ENCODE measurements around the gene TNF.
"Not testable (repeated sequence)": the region's sequence is repeated elsewhere in the genome, so short reads cannot be mapped to it uniquely, and the experiment has no call there.

TNF gene

DNA sequence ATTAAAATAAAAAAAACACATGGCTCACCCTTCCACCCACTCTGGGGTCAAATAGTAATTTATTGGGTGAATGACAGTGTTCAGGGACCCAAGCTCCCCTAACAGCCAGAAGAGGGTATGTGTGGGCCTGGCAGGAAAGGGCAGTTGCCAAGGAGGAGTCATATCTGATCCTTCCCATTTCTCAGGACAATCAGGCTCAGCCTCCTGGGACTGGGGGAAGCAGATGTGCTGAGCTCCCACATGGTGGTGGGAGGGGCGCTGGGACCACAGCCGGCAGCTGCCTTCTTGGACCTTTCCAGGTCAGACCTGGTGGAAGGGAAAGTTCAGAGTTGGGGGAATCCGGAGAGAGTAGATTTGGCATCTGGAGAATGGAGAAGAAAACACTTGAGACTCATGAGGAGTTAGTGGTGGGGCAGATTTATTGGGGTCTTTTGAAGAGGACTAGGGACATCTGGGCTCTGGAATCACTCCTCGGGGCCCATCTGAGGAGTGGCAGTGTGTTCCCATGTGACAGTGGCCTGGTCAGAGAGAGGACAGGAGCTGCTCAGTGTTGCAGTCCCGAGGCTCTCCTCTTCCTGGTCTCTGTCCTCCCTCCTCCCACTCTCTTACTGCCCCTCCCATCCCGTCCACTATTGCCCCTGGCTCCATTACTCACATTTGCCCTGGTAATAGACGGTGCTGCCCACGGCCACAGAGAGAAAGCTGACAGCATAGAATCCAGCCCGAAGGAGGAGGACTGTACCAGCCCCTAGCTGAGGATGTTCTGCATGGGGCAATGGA, 13.7 kb downstream of the TNF start:
- peak; percentile 74 for DNase-seq

DNA sequence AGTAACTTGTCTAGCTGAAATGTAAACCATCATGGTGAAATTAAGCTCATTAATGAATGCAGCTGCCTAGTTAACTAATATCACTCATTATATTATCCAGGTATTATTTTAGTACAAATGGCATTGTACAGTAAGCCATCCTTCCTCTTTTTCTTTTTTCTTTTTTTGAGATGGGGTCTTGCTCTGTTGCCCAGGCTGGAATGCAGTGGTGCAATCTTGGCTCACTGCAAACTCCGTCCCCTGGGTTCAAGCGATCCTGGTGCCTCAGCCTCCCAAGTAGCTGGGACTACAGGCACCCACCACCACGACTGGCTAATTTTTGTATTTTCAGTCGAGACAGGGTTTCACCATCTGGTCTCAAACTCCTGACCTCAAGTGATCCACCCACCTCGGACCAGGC, 15.3 kb downstream of the TNF start:
- DNase-seq, result not testable (repeated sequence)

DNA sequence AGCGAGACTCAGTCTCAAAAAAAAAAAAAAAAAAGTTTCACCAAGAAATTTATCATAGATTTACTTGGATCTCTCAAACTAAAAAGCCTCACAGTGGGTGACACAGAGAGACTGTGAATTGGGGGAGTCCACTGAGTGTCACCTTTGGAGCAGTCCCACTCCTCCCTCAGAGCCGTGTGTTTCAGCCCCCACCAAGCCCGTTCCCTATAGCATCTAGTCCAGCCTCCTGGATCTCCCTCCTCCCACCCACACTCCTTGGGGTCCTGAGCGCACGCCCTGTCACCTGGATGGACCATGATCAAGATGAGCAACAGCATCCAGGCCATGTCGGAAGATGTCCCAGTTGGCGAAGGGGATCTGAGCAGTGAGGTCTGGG, 17.0 kb downstream of the TNF start:
- no peak for DNase-seq

- DNase-seq, result peak; percentile 73
These were observed 21.6 kb downstream of the TNF start for GRCh38 chr6:31597006-31597405.

- DNase-seq, result no peak
These were observed 32.0 kb downstream of the TNF start for GRCh38 chr6:31607317-31607716.

- no peak for DNase-seq
These were observed 34.4 kb downstream of the TNF start for GRCh38 chr6:31609519-31610406.

GRCh38 chr6:31610968-31611367, 35.6 kb downstream of the TNF start:
- peak; percentile 31 for DNase-seq

DNA sequence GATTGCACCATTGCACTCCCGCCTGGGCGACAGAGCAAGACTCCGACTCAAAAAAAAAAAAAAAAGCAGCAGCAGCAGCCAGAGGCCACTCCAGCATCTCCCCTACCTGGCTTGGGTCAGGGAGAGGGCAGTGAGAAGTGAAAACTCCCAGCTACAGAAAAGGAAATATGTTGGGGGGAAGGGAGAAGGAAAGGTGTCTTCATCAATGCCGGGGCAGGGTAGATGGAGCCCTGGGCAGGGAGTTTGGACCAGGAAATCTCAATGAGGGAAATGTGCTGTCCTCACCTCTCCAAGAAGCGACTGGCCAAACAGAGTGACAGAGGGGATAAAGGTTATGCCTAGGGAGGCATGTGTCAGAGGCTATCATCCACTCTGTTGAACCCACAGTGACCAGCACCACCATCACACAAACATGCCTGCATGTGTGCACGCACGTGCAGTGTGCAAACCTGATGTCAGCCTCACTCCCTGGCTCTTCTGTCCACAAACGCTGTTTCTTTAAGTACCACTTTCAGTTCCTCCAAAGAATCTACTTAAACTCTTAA, 38.8 kb downstream of the TNF start:
- DNase-seq, result no peak

- DNase-seq, result no peak
These were observed 39.6 kb downstream of the TNF start, which contains the start of gene AIF1 for GRCh38 chr6:31614684-31615578. AIF1 (plus strand) TSS chr6:31615234; CDS start chr6:31615330, 96 bp downstream.

- no peak for DNase-seq
These were observed 40.4 kb downstream of the TNF start for GRCh38 chr6:31615748-31616147.

DNA sequence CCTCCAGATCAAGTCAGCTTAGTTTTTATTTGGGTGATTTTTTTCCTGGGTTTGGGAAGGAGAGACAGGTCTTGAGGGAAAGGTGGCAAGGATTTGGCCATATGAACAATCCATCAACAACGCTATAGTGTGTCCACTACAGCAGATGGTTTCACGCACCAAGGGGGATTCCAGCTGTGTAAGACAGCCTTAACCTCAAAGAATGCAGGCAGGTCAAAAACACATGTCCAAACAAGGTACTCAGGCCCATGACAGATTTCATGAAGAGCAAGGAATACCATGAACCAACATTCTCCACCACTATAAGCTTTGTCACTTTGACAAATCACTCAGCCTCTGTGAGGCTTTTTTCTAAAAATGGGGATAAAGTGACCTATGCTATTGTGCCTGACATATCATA, 41.6 kb downstream of the TNF start:
- peak; percentile 34 for DNase-seq

DNA sequence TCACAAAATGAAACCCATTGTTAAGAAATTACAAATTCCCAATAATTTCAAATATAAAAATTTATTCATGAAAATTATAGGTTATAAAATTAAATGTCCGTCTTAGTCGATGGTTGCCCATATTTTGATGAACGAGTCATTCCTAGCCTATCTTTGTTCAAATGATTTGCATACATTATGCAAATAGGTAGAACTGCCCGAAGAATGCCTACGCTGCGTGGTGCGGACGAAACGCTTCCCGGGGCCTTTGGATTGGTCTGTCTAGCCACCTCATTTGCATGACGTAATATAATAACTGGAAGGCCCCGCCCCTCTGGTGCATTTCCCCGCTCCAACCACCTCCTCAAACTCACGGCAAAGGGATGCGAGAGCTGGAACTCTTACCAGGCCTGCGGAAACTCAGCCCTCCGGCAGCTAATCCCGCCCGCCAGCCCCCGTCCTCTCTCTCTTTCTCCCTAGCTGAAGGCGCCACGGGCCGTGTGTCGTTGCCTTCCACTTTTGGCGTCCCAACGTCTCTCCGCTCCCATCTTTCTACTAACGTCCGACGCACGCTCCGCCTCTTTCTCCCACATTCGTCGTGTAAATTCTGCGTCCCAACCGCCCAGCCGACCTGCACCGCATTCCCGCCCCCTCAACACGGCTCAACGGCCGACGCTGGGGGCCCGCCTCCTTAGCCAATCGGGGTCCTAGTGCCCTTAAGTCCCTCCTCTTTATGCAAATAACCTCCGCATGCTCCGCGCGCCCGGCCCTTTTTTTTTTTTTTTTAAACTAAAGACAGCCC, 44.6 kb downstream of the TNF start:
- peak; percentile 99 for DNase-seq

DNA sequence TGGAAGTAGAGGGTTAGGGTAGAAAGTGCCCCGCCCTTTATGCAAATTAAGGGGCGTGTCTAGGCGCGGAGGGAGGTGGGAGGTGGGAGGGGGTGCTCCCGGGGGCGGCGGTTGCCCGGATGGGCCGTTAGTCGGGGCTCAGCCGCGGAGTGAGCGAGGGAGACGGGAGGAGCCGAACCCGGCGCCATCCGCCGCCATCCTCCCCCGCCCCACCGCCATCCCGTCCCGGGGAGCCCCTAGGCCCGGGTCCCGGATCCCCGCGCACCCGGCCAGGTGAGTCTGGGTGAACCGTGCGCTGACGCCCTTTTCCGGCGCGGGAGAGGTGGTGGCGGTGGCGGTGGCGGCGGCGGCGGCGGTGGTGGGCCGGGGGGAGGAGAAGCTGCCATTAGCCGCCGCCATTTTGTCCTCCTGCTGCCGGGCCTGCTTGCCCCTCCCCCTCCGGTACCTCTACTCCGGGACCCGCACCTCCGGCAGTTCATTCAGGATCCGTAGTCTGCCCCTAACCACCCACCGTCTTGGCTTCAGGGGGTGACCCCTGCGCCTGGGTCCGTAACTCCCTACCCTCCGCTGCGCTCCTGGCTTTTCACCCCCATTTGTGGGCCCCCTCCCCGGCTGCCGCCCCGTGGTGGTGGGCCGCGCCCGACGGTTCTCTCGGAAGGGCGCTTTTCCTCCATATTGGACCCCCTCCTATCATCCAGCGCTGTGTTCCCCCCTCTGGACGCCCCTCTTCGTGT, 45.4 kb downstream of the TNF start, which contains the start of gene PRRC2A:
Gene PRRC2A (plus strand): TSS at position 130 of the 734 bp plus-strand sequence. CDS start 2,075 bp downstream, outside the sequence.
- peak; percentile 93 for DNase-seq

DNA sequence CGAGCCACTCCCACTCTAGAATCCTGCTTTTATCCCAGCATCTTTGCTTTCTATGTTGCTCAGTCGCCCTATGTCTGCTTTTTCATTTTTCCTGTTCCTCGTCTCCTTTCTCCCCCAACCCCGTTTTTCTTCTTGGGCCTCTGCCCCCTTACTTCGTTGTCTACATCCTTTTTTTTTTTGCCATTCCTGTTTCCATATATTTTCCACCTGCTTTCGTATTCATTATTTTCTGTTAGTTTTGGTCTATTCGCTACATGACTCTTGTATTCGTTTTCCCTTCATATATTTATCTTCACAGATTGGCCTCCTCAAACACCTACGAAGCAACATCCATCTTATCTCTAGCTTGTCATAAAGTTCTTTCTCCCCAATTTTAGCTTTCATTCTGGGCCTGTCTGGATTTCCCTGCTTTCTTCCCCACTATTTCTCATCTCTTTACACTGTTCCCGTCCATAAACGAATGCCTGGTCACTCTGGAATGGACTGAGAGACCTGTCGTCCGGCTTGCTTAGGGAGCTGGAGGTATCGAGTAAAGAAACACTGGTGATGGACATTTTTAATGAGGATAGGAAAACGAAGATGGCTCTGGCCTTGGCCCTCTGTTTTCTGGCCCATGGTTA, 46.1 kb downstream of the TNF start:
- DNase-seq, result no peak

DNA sequence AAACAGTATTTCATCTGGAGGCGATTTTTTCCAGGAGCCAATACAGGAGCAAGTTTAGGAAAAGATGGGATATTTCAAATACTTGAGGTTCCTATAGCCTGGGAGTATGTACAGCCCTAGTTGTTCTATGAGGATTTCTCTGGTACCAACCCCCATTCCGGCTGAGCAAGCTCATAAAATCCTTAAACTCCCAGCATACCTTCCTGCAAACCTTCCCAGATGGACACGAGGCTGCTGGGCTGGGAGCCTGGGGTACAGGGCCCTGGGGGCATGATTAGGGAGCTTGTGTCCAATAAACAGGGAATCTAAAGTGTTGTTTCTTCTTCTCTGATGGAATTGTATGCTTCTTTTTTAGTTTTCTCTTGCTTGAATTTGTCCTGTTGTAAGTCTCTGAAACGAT, 46.6 kb downstream of the TNF start:
- DNase-seq, result peak; percentile 48

- DNase-seq, result no peak
These were observed 47.3 kb downstream of the TNF start for GRCh38 chr6:31622684-31623091.

GRCh38 chr6:31624070-31624469, 48.7 kb downstream of the TNF start:
- DNase-seq, result no peak

GRCh38 chr6:31626952-31627351, 51.6 kb downstream of the TNF start:
- DNase-seq, result no peak

- no peak for DNase-seq
These were observed 52.4 kb downstream of the TNF start for GRCh38 chr6:31627690-31628287.
